ENCODE measurements around the gene PFKP.

Gene PFKP

GRCh38 chr10:3072641-3073360 is 5.5 kb downstream of the PFKP start:
- DNase-seq = no peak

- DNase-seq = no peak
Measured at GRCh38 chr10:3074145-3074665, 6.9 kb downstream of the PFKP start.

- no peak for DNase-seq
Measured at GRCh38 chr10:3074985-3075600, 7.7 kb downstream of the PFKP start.

- no peak for DNase-seq
Measured at GRCh38 chr10:3076138-3076537, 8.8 kb downstream of the PFKP start.

- DNase-seq = no peak
Measured at GRCh38 chr10:3077509-3077908, 10.2 kb downstream of the PFKP start.

GRCh38 chr10:3077940-3078630 is 10.7 kb downstream of the PFKP start:
- no peak for DNase-seq

- no peak for DNase-seq
Measured at GRCh38 chr10:3081383-3081981, 14.1 kb downstream of the PFKP start.

- no peak for DNase-seq
Measured at GRCh38 chr10:3082290-3082689, 14.9 kb downstream of the PFKP start.

- no peak for DNase-seq
Measured at GRCh38 chr10:3085785-3086567, 18.6 kb downstream of the PFKP start.

- no peak for DNase-seq
Measured at GRCh38 chr10:3090388-3090787, 23.0 kb downstream of the PFKP start.

- peak in 1 of 2 donors; percentile 43 for DNase-seq
Measured at GRCh38 chr10:3090914-3091787, 23.8 kb downstream of the PFKP start.

GRCh38 chr10:3091921-3092320 is 24.6 kb downstream of the PFKP start:
- no peak for DNase-seq

GRCh38 chr10:3093996-3094395 is 26.6 kb downstream of the PFKP start:
- no peak for DNase-seq

GRCh38 chr10:3094609-3095036 is 27.3 kb downstream of the PFKP start:
- no peak for DNase-seq

GRCh38 chr10:3095373-3096139 is 28.2 kb downstream of the PFKP start:
- peak; percentile 41 to 42 for DNase-seq

GRCh38 chr10:3096149-3096548 is 28.8 kb downstream of the PFKP start:
- no peak for DNase-seq

- DNase-seq = no peak
Measured at GRCh38 chr10:3097160-3097559, 29.8 kb downstream of the PFKP start.

GRCh38 chr10:3098689-3099088 is 31.3 kb downstream of the PFKP start:
- DNase-seq = no peak

- no peak for DNase-seq
Measured at GRCh38 chr10:3099291-3100092, 32.1 kb downstream of the PFKP start.

Measured in stimulated activated CD4-positive, alpha-beta T cell treated with anti-CD3 and anti-CD28 coated beads, Interleukin-2, amount 100 ng/mL, for 48 hours (primary cell).